NB4 (cell line): ENCODE results near the gene MBLAC1.

Experiments
- CTCF ChIP-seq: IDR thresholded peaks from one replicate; pipeline ENCODE4 v1.5.1; 2012; ENCODE audit warnings: low read depth, low read length
- MYC ChIP-seq: IDR thresholded peaks from 2 replicates; pipeline ENCODE4 v1.6.1; 2011; ENCODE audit warnings: low read depth, low read length

DNA sequence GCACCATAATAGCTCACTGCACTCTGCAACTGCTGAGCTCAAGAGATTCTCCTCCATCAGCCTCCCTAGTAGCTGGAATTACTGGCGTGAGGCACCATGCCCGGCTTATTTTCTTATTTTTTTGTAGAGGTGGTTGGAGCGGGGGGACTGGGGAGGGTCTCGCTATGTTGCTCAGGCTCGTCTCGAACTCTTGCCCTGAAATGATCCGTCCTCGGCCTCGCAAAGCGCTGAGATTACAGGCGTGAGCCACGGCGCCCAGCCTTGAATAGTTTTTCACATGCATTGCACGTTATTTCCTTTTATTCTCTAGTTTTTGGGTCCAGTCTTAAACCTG, 21.4 kb downstream of the MBLAC1 start:
- TF ChIP-seq CTCF: no peak
- TF ChIP-seq MYC: no peak
